ENCODE measurements around the gene RPL35.
A peak's percentile ranks its signal among the peaks of the same experiment; 100 is the strongest.

RPL35 gene

GRCh38 chr9:124863371-124863871 lies 1.7 kb upstream of the RPL35 start:
- no peaks in the 10 kb centered on the region for H3K9me3 ChIP-seq (ENCODE audit: control insufficient read depth in 5 of 5, low read length in 5 of 5)
- no peak overlapping the region for H3K9ac ChIP-seq (ENCODE audit: low read length in 5 of 5)
- H3K27ac ChIP-seq (ENCODE audit: low read depth, low read length) = no peak overlapping the region
- H3K27me3 ChIP-seq (ENCODE audit: control insufficient read depth in 5 of 5, insufficient read depth in 4 of 5, low read length in 5 of 5) = no peaks in the 10 kb centered on the region
- H3K36me3 ChIP-seq (ENCODE audit: control insufficient read depth in 5 of 5, insufficient read depth in 5 of 5, low read length in 5 of 5) = peaks cover 0 to 23% (median 22%) of the 10 kb centered on the region in 5 donors
- peaks cover 7 to 46% (median 39%) of the 10 kb centered on the region in 5 donors for H3K4me1 ChIP-seq (ENCODE audit: control insufficient read depth in 5 of 5, insufficient read depth in 5 of 5, low read length in 5 of 5)
- H3K4me3 ChIP-seq (ENCODE audit: low read depth in 1 of 5, low read length in 5 of 5) = no peak overlapping the region

DNA sequence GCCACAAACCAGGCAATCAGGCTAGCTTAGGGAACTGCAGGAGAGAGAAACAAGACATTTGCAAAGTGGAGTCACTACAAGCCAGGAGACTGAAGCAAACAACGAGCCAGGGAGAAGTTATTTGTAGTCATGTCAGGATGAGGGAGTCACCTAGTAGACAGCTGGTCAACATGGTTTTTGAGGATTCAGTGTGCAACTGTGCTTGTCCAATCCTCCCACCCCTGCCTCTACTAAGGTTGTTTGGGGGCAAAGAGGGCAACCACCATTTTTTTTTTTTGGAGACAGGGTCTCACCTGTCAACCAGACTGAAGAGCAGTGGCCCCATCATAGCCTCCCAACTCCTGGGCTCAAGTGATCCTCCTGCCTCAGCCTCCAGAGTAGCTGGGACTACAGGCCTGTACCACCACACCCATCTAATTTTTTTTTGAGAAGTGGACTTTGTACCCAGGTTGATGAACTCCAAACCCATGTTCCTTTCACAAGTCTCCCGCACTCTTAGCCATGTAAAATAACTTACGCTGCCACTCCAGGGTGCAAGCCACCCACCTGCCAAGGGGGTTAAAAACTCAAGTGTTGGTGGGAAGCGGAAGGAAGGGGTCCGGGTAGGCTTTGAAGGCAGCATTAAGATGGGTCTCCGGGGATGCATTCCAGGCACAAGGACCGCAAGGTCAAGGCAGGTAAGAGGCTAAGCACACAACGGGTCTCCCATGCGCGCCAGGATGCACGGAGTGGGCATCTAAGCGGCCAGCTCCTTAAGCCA lies 995 bp downstream of the RPL35 start:
- Histone ChIP-seq H3K27ac (ENCODE audit: low read depth, low read length) (peak overlapping the region; percentile 87), H3K4me1 (ENCODE audit: control insufficient read depth in 5 of 5, insufficient read depth in 5 of 5, low read length in 5 of 5) (peaks cover 6 to 37% (median 30%) of the 10 kb centered on the region in 5 donors), H3K9me3 (ENCODE audit: control insufficient read depth in 5 of 5, low read length in 5 of 5) (no peaks in the 10 kb centered on the region), H3K27me3 (ENCODE audit: control insufficient read depth in 5 of 5, insufficient read depth in 4 of 5, low read length in 5 of 5) (no peaks in the 10 kb centered on the region), H3K36me3 (ENCODE audit: control insufficient read depth in 5 of 5, insufficient read depth in 5 of 5, low read length in 5 of 5) (peaks cover 0 to 49% (median 41%) of the 10 kb centered on the region in 5 donors), H3K4me3 (ENCODE audit: low read depth in 1 of 5, low read length in 5 of 5) (peak overlapping the region; percentile 77 to 92 (median 86)), H3K9ac (ENCODE audit: low read length in 5 of 5) (peak overlapping the region; percentile 73 to 95 (median 90))

GRCh38 chr9:124859803-124860581 lies 1.8 kb downstream of the RPL35 start:
- H3K27me3 ChIP-seq (ENCODE audit: control insufficient read depth in 5 of 5, insufficient read depth in 4 of 5, low read length in 5 of 5) = no peaks in the 10 kb centered on the region
- peaks cover 6 to 37% (median 30%) of the 10 kb centered on the region in 5 donors for H3K4me1 ChIP-seq (ENCODE audit: control insufficient read depth in 5 of 5, insufficient read depth in 5 of 5, low read length in 5 of 5)
- no peaks in the 10 kb centered on the region for H3K9me3 ChIP-seq (ENCODE audit: control insufficient read depth in 5 of 5, low read length in 5 of 5)
- H3K4me3 ChIP-seq (ENCODE audit: low read depth in 1 of 5, low read length in 5 of 5) = peak overlapping the region in 2 of 5 donors; percentile 77 to 92
- peaks cover 0 to 49% (median 41%) of the 10 kb centered on the region in 5 donors for H3K36me3 ChIP-seq (ENCODE audit: control insufficient read depth in 5 of 5, insufficient read depth in 5 of 5, low read length in 5 of 5)
- H3K27ac ChIP-seq (ENCODE audit: low read depth, low read length) = no peak overlapping the region
- H3K9ac ChIP-seq (ENCODE audit: low read length in 5 of 5) = peak overlapping the region; percentile 70 to 95 (median 87)

- H3K9me3 ChIP-seq (ENCODE audit: control insufficient read depth in 5 of 5, low read length in 5 of 5) = no peaks in the 10 kb centered on the region
- peak overlapping the region in 3 of 5 donors; percentile 56 to 95 (median 87) for H3K9ac ChIP-seq (ENCODE audit: low read length in 5 of 5)
- peaks cover 0 to 49% (median 41%) of the 10 kb centered on the region in 5 donors for H3K36me3 ChIP-seq (ENCODE audit: control insufficient read depth in 5 of 5, insufficient read depth in 5 of 5, low read length in 5 of 5)
- H3K4me3 ChIP-seq (ENCODE audit: low read depth in 1 of 5, low read length in 5 of 5) = no peak overlapping the region
- H3K4me1 ChIP-seq (ENCODE audit: control insufficient read depth in 5 of 5, insufficient read depth in 5 of 5, low read length in 5 of 5) = peaks cover 6 to 38% (median 31%) of the 10 kb centered on the region in 5 donors
- H3K27ac ChIP-seq (ENCODE audit: low read depth, low read length) = no peak overlapping the region
- no peaks in the 10 kb centered on the region for H3K27me3 ChIP-seq (ENCODE audit: control insufficient read depth in 5 of 5, insufficient read depth in 4 of 5, low read length in 5 of 5)
These were observed 3.3 kb downstream of the RPL35 start for GRCh38 chr9:124858330-124859046.

- H3K36me3 ChIP-seq (ENCODE audit: control insufficient read depth in 5 of 5, insufficient read depth in 5 of 5, low read length in 5 of 5) = peaks cover 0 to 49% (median 41%) of the 10 kb centered on the region in 5 donors
- no peak overlapping the region for H3K9ac ChIP-seq (ENCODE audit: low read length in 5 of 5)
- no peaks in the 10 kb centered on the region for H3K9me3 ChIP-seq (ENCODE audit: control insufficient read depth in 5 of 5, low read length in 5 of 5)
- peaks cover 8 to 44% (median 37%) of the 10 kb centered on the region in 5 donors for H3K4me1 ChIP-seq (ENCODE audit: control insufficient read depth in 5 of 5, insufficient read depth in 5 of 5, low read length in 5 of 5)
- no peaks in the 10 kb centered on the region for H3K27me3 ChIP-seq (ENCODE audit: control insufficient read depth in 5 of 5, insufficient read depth in 4 of 5, low read length in 5 of 5)
- no peak overlapping the region for H3K4me3 ChIP-seq (ENCODE audit: low read depth in 1 of 5, low read length in 5 of 5)
- H3K27ac ChIP-seq (ENCODE audit: low read depth, low read length) = no peak overlapping the region
These were observed 4.1 kb downstream of the RPL35 start for GRCh38 chr9:124857533-124858162.

DNA sequence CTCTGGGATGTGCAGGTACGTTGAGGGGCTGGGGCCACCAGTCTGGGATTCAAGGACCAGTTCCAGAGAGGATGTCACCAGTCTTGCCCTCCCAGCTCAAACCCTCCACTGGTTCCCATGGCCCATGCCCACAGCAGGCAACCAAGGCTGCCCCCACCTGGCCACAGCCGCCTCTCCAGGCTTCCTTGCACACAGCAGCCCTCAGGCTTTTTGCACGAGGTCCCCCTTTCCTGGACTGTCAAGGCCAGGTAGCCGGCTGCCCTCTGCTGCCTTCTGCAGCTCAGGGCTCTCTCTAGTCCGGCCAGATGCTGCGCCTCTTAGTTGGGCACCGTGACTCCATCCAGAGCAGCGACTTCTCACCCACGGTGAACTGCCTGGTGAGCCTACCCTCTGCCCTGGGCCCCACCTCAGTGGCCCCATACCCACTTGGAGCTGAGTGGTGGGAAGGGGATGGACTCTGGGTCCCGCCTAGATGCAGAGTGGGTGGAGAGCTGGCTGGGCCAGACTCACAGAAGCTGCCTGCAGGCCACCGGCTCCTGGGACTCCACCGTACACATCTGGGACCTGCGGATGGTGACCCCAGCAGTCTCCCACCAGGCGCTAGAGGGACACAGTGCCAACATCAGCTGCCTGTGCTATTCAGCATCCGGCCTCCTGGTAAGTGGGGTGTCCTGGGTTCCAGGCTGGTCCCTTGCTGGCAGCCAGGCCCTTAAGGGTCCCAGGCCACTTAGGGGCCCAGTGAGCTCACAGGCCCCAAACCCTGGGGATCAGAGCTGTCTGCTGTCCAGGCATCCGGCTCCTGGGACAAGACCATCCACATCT lies 5.6 kb downstream of the RPL35 start:
- Histone ChIP-seq H3K4me3 (ENCODE audit: low read depth in 1 of 5, low read length in 5 of 5) (no peak overlapping the region), H3K27me3 (ENCODE audit: control insufficient read depth in 5 of 5, insufficient read depth in 4 of 5, low read length in 5 of 5) (no peaks in the 10 kb centered on the region), H3K27ac (ENCODE audit: low read depth, low read length) (no peak overlapping the region), H3K9me3 (ENCODE audit: control insufficient read depth in 5 of 5, low read length in 5 of 5) (no peaks in the 10 kb centered on the region), H3K9ac (ENCODE audit: low read length in 5 of 5) (no peak overlapping the region), H3K4me1 (ENCODE audit: control insufficient read depth in 5 of 5, insufficient read depth in 5 of 5, low read length in 5 of 5) (peaks cover 11 to 42% (median 40%) of the 10 kb centered on the region in 5 donors), H3K36me3 (ENCODE audit: control insufficient read depth in 5 of 5, insufficient read depth in 5 of 5, low read length in 5 of 5) (peaks cover 0 to 49% (median 41%) of the 10 kb centered on the region in 5 donors)

GRCh38 chr9:124855566-124855943 lies 6.2 kb downstream of the RPL35 start:
- no peaks in the 10 kb centered on the region for H3K27me3 ChIP-seq (ENCODE audit: control insufficient read depth in 5 of 5, insufficient read depth in 4 of 5, low read length in 5 of 5)
- H3K9me3 ChIP-seq (ENCODE audit: control insufficient read depth in 5 of 5, low read length in 5 of 5) = no peaks in the 10 kb centered on the region
- H3K9ac ChIP-seq (ENCODE audit: low read length in 5 of 5) = no peak overlapping the region
- peaks cover 0 to 48% (median 40%) of the 10 kb centered on the region in 5 donors for H3K36me3 ChIP-seq (ENCODE audit: control insufficient read depth in 5 of 5, insufficient read depth in 5 of 5, low read length in 5 of 5)
- H3K27ac ChIP-seq (ENCODE audit: low read depth, low read length) = no peak overlapping the region
- peaks cover 11 to 41% (median 34%) of the 10 kb centered on the region in 5 donors for H3K4me1 ChIP-seq (ENCODE audit: control insufficient read depth in 5 of 5, insufficient read depth in 5 of 5, low read length in 5 of 5)
- no peak overlapping the region for H3K4me3 ChIP-seq (ENCODE audit: low read depth in 1 of 5, low read length in 5 of 5)

DNA sequence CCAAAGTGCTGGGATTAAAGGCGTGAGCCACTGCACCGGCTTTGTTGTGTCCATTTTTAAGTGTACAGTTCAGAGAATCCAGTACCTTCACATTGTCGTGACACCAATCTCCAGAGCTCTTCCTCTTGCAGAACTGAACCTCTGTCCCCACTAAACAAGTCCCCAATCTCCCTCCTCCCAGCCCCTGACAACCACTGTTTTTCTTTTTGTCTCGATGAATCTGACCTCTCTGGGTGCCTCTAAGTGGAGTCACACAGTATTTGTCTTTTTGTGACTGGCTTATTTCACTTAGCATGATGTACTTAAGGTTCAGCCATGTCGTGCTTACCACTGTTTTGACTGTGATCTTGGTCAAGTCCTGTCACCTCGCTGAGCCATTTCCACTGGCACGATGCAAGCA lies 6.9 kb downstream of the RPL35 start:
- H3K4me1 ChIP-seq (ENCODE audit: control insufficient read depth in 5 of 5, insufficient read depth in 5 of 5, low read length in 5 of 5) = peaks cover 5 to 38% (median 30%) of the 10 kb centered on the region in 5 donors
- no peaks in the 10 kb centered on the region for H3K9me3 ChIP-seq (ENCODE audit: control insufficient read depth in 5 of 5, low read length in 5 of 5)
- H3K4me3 ChIP-seq (ENCODE audit: low read depth in 1 of 5, low read length in 5 of 5) = no peak overlapping the region
- no peaks in the 10 kb centered on the region for H3K27me3 ChIP-seq (ENCODE audit: control insufficient read depth in 5 of 5, insufficient read depth in 4 of 5, low read length in 5 of 5)
- H3K9ac ChIP-seq (ENCODE audit: low read length in 5 of 5) = no peak overlapping the region
- H3K36me3 ChIP-seq (ENCODE audit: control insufficient read depth in 5 of 5, insufficient read depth in 5 of 5, low read length in 5 of 5) = peaks cover 0 to 40% (median 33%) of the 10 kb centered on the region in 5 donors
- no peak overlapping the region for H3K27ac ChIP-seq (ENCODE audit: low read depth, low read length)

DNA sequence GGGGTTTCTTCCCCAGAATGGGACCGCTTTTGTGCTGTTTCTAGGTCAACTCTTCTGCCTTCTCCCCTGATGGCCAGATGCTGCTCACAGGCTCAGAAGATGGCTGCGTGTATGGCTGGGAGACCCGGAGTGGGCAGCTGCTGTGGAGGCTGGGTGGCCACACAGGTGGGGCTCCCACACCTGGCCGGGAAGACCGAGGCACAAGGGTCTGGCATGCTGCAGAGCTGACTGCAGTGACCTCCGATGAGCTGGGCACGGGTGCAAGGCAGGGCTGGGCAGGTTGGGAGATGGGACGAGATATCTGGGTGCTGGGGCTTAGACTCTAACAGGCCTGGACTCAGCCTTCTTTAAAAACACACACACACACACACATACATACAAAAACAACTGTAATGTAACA lies 7.6 kb downstream of the RPL35 start:
- no peaks in the 10 kb centered on the region for H3K9me3 ChIP-seq (ENCODE audit: control insufficient read depth in 5 of 5, low read length in 5 of 5)
- peaks cover 5 to 37% (median 28%) of the 10 kb centered on the region in 5 donors for H3K4me1 ChIP-seq (ENCODE audit: control insufficient read depth in 5 of 5, insufficient read depth in 5 of 5, low read length in 5 of 5)
- no peak overlapping the region for H3K4me3 ChIP-seq (ENCODE audit: low read depth in 1 of 5, low read length in 5 of 5)
- no peaks in the 10 kb centered on the region for H3K27me3 ChIP-seq (ENCODE audit: control insufficient read depth in 5 of 5, insufficient read depth in 4 of 5, low read length in 5 of 5)
- H3K27ac ChIP-seq (ENCODE audit: low read depth, low read length) = no peak overlapping the region
- H3K9ac ChIP-seq (ENCODE audit: low read length in 5 of 5) = no peak overlapping the region
- peaks cover 0 to 34% (median 26%) of the 10 kb centered on the region in 5 donors for H3K36me3 ChIP-seq (ENCODE audit: control insufficient read depth in 5 of 5, insufficient read depth in 5 of 5, low read length in 5 of 5)

Measured in subcutaneous abdominal adipose tissue (tissue), 5 donors.